Tibial nerve (tissue), 4 donors: Measurements from ENCODE around the gene SEC24D. TPM values are rescaled to one million over a fixed set of nuclear protein-coding genes. Genes with fewer than 3 reads are reported as not detected.

Experiments
- DNase-seq, 2 donors: peaks; one replicate each; pipeline ENCODE4 v3.0.0-alpha.2; 2019; ENCODE audit warnings: low spot score in 2 of 2
- H3K27ac ChIP-seq, 4 donors: fragments of 200-600 bp; sonication (generic) in 3 of 4; one replicate each; pipeline ENCODE4 v1.5.1; 2017 to 2019; ENCODE audit warnings: mild to moderate bottlenecking in 1 of 4
- H3K27me3 ChIP-seq, 2 donors: fragments of 200-600 bp; sonication (generic) in 1 of 2; one replicate each; pipeline versions ENCODE4 v1.5.1 to v1.6.0; 2017 to 2019
- H3K36me3 ChIP-seq, 3 donors: fragments of 200-600 bp; sonication (generic); one replicate each; pipeline ENCODE4 v1.5.1; 2018 to 2019
- H3K4me1 ChIP-seq, 4 donors: fragments of 200-600 bp; sonication (generic) in 3 of 4; one replicate each; pipeline ENCODE4 v1.5.1; 2017 to 2019
- H3K4me3 ChIP-seq, 4 donors: fragments of 200-600 bp; sonication (generic) in 3 of 4; one replicate each; pipeline ENCODE4 v1.5.1; 2017 to 2019; ENCODE audit warnings: mild to moderate bottlenecking in 1 of 4, moderate library complexity in 1 of 4
- H3K9me3 ChIP-seq, 4 donors: fragments of 200-600 bp; sonication (generic) in 3 of 4; one replicate each; pipeline ENCODE4 v1.5.1; 2017 to 2019
- EP300 ChIP-seq, 2 donors: sonication (generic); formaldehyde crosslinking; IDR thresholded peaks; one replicate each; pipeline ENCODE4 v1.6.1; 2017; ENCODE audit warnings: antibody characterized with exemption in 2 of 2, mild to moderate bottlenecking in 1 of 2
- POLR2A ChIP-seq, 2 donors: fragments of 450-650 bp; IDR thresholded peaks; one replicate each; pipeline ENCODE4 v1.6.1; 2017; ENCODE audit warnings: antibody characterized with exemption in 2 of 2, mild to moderate bottlenecking in 2 of 2, moderate library complexity in 2 of 2
- WGBS, 2 donors: methylation state at CpG; one replicate each; pipeline ENCODE4 v1.1.5; 2018; 5-methylcytosine and 5-hydroxymethylcytosine counted together
- total RNA-seq, 4 donors: library from RNA; depleted of rRNA; stranded (reverse); fragments of >200 nt; gene quantifications; one replicate each; pipeline ENCODE4 v1.1.0, GENCODE V29; 2016
- TF ChIP-seq, protein P1 (sequence below), 5 experiments: fragments of 200-600 bp in 3 of 5; fragments of 450-650 bp in 2 of 5; sonication (generic) in 3 of 5; IDR thresholded peaks; one replicate each; pipeline ENCODE4 v1.5.1; 2016 to 2019; ENCODE audit warnings: antibody characterized with exemption in 5 of 5, mild to moderate bottlenecking in 3 of 5, moderate library complexity in 2 of 5

The SEC24D gene
- total RNA-seq, 4 donors from 2014 or later, result 24.0 to 54.6 (median 34.0) TPM

DNA sequence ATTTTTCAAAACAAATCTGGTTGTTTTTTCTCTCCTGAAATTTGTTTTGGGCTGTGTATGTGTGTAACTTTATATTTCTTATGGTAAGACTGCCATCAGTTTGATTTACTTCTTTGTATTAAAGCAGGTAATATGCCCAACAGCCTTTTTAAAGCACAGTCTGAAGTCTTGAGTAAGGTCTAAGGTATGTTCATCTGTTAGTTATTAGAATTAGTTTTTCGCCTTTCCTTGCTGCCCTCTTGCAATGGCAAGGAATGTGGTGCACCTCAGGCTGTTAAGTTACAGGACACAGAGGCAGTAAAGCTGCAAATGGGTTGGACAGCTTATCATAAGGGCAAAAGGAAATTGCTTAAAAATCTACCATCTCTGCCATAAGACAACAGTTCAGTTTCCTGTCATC, 79.0 kb downstream of the SEC24D start:
- H3K27ac ChIP-seq, result peak overlapping the region in 2 of 4 donors; percentile 56 to 83
- H3K9me3 ChIP-seq, result no peaks in the 10 kb centered on the region
- WGBS, 2 donors, result 84 to 92% methylated on average over 1 of the region's 1 CpG
- DNase-seq, result no peak
- H3K4me1 ChIP-seq, result peaks cover 1 to 100% (median 16%) of the 10 kb centered on the region in 4 donors
- H3K36me3 ChIP-seq, result peaks cover 0 to 7% (median 0%) of the 10 kb centered on the region in 3 donors
- TF ChIP-seq EP300 (IDR thresholded peaks at IDR 0.05) (no peak), POLR2A (IDR thresholded peaks at IDR 0.05) (no peak)
- TF ChIP-seq, protein P1, sequence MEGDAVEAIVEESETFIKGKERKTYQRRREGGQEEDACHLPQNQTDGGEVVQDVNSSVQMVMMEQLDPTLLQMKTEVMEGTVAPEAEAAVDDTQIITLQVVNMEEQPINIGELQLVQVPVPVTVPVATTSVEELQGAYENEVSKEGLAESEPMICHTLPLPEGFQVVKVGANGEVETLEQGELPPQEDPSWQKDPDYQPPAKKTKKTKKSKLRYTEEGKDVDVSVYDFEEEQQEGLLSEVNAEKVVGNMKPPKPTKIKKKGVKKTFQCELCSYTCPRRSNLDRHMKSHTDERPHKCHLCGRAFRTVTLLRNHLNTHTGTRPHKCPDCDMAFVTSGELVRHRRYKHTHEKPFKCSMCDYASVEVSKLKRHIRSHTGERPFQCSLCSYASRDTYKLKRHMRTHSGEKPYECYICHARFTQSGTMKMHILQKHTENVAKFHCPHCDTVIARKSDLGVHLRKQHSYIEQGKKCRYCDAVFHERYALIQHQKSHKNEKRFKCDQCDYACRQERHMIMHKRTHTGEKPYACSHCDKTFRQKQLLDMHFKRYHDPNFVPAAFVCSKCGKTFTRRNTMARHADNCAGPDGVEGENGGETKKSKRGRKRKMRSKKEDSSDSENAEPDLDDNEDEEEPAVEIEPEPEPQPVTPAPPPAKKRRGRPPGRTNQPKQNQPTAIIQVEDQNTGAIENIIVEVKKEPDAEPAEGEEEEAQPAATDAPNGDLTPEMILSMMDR (IDR thresholded peaks at IDR 0.05), result no peak
- no peaks in the 10 kb centered on the region for H3K27me3 ChIP-seq
- H3K4me3 ChIP-seq, result no peak overlapping the region

DNA sequence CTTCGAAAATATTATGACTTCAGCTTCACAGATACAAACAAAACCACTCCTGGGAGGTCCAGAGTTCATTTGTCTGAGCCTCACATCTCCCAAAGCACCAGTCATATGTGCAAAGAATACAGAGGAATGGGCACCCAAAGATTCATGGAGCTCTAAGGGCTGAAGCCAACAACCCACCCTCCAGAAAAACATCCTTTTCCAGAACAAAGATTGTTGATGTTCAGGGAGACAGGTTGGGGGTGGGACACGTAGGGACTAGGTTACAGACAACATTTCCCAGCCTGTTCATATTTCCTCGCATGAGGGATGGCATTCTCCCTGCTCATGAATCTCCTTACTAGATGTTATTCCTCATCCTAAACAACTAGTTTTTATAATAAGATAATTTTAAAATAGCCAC, 79.5 kb downstream of the SEC24D start:
- H3K27me3 ChIP-seq, result no peaks in the 10 kb centered on the region
- H3K9me3 ChIP-seq, result no peaks in the 10 kb centered on the region
- no peak for DNase-seq
- WGBS, 2 donors, result 63 to 76% methylated on average over 3 of the region's 3 CpGs
- H3K36me3 ChIP-seq, result peaks cover 0 to 7% (median 0%) of the 10 kb centered on the region in 3 donors
- no peak overlapping the region for H3K4me3 ChIP-seq
- peaks cover 3 to 100% (median 17%) of the 10 kb centered on the region in 4 donors for H3K4me1 ChIP-seq
- TF ChIP-seq, protein P1 (IDR thresholded peaks at IDR 0.05), result no peak
- TF ChIP-seq POLR2A (IDR thresholded peaks at IDR 0.05), result no peak
- no peak for TF ChIP-seq EP300 (IDR thresholded peaks at IDR 0.05)
- peak overlapping the region in 3 of 4 donors; percentile 10 to 83 (median 56) for H3K27ac ChIP-seq

DNA sequence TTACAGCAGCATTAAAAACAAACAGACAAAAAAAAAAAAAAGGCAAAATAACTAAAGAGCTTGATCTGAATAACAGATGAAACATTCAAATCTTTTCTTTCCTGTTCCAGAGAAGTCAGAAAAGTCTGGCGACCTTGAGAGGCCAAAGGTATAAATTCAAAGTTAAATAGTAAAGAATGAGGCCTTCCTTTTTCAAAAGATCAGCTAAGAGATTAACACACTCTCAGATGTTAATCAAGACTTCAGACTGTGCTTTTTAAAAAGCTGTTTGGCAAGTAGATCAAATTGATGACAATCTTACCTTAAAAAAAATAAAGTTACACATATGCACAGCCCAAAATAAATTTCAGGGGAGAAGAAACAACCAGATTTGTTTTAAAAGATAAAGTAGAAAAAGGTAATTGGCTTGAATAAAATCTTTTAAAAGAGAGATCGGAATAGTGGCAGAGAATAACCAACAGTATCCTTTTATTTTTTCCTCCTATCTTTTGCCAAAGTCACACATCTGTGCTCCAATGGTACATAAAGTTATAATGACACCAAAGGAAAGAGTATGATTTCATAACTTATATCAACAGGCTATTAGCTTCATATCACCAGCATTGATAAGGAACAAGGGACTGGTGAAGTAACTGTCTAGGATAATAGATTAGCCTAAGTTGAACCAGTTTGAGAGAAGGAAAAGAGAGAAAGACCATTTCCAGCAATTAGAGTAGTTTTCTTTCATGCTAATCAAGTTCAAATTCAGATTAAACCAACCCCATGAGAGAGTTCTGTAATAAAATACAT, 80.3 kb downstream of the SEC24D start:
- peaks cover 3 to 100% (median 20%) of the 10 kb centered on the region in 4 donors for H3K4me1 ChIP-seq
- no peaks in the 10 kb centered on the region for H3K9me3 ChIP-seq
- H3K27ac ChIP-seq, result peak overlapping the region in 3 of 4 donors; percentile 10 to 83 (median 56)
- TF ChIP-seq POLR2A (IDR thresholded peaks at IDR 0.05), result no peak
- TF ChIP-seq, protein P1 (IDR thresholded peaks at IDR 0.05), result no peak
- no peak for TF ChIP-seq EP300 (IDR thresholded peaks at IDR 0.05)
- H3K4me3 ChIP-seq, result no peak overlapping the region
- WGBS, 2 donors, result 64 to 73% methylated on average over 2 of the region's 2 CpGs
- no peak for DNase-seq
- H3K36me3 ChIP-seq, result peaks cover 0 to 7% (median 0%) of the 10 kb centered on the region in 3 donors
- no peaks in the 10 kb centered on the region for H3K27me3 ChIP-seq

DNA sequence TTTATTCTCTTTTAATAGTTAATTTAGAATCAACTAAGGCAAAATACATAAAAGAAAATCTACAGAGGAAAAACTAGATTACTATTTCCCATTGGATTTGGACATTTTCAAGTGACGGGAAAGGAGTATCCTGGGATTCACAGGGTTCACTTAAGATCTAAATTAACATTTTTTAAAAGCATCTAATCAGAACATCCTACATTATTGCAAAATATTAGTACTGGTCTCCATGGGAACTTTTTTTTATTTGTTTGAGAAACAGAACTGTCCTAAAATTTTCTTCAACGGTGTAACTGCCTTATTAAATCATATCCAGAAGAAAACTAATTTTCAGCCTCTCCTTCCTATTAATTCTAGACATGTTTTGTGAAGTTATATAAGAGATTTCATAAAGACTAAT, 81.0 kb downstream of the SEC24D start:
- no peak for DNase-seq
- TF ChIP-seq, protein P1 (IDR thresholded peaks at IDR 0.05), result no peak
- TF ChIP-seq POLR2A (IDR thresholded peaks at IDR 0.05) (no peak), EP300 (IDR thresholded peaks at IDR 0.05) (no peak)
- H3K27ac ChIP-seq, result peak overlapping the region in 3 of 4 donors; percentile 10 to 83 (median 56)
- no peaks in the 10 kb centered on the region for H3K27me3 ChIP-seq
- peaks cover 3 to 100% (median 20%) of the 10 kb centered on the region in 4 donors for H3K4me1 ChIP-seq
- H3K36me3 ChIP-seq, result peaks cover 0 to 7% (median 0%) of the 10 kb centered on the region in 3 donors
- H3K4me3 ChIP-seq, result no peak overlapping the region
- H3K9me3 ChIP-seq, result no peaks in the 10 kb centered on the region
- 34 to 42% methylated on average over 2 of the region's 2 CpGs for WGBS, 2 donors

DNA sequence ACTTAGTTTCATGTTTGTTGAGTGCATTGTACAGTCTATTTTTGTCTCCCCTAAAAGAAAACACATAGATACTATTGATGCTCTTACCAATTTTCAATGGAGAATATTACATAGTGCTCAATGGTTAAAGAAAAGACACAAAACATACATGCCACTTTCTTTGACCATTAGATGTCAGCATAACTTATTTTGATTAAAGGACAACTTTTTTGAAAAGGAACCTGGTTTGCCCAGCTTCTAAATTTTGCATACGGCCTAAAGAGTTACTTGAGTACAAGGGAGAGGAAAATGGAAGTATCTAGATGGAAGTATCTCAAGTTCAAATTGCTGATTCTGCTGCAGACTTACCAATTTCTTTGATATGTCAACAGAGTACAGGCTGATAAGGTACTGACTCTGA, 82.2 kb downstream of the SEC24D start:
- WGBS, 2 donors, result 54 to 61% methylated on average over 1 of the region's 1 CpG
- TF ChIP-seq POLR2A (IDR thresholded peaks at IDR 0.05) (no peak), EP300 (IDR thresholded peaks at IDR 0.05) (no peak)
- TF ChIP-seq, protein P1 (IDR thresholded peaks at IDR 0.05), result no peak
- H3K27me3 ChIP-seq, result no peaks in the 10 kb centered on the region
- peak overlapping the region in 3 of 4 donors; percentile 24 to 83 (median 56) for H3K27ac ChIP-seq
- DNase-seq, result no peak
- H3K4me1 ChIP-seq, result peaks cover 3 to 89% (median 13%) of the 10 kb centered on the region in 4 donors
- H3K9me3 ChIP-seq, result no peaks in the 10 kb centered on the region
- no peak overlapping the region for H3K4me3 ChIP-seq
- peaks cover 0 to 7% (median 0%) of the 10 kb centered on the region in 3 donors for H3K36me3 ChIP-seq
